Measurements from ENCODE around the gene FYN. TPM values are rescaled to one million over a fixed set of nuclear protein-coding genes. Genes with fewer than 3 reads are reported as not detected.

The FYN gene
- total and polyA plus RNA-seq, 10 of the 15 experiments (the other 5 are each of a cell fraction or from before 2014, with no cell fraction given) = 51.4 to 247 (median 138) TPM

GRCh38 chr6:111845441-111845871 is 27.8 kb downstream of the FYN start (continued):
- TF ChIP-seq REST (IDR thresholded peaks at IDR 0.05; ENCODE audit: low read depth, low read length) (peak; percentile 16; the same call in 1 of the 2 replicates), CUX1 (IDR thresholded peaks at IDR 0.05; ENCODE audit: insufficient replicate concordance, low read depth, low read length) (peak; percentile 63), NR2C2 (IDR thresholded peaks at IDR 0.05; ENCODE audit: borderline replicate concordance, control insufficient read depth, insufficient read length, low read depth) (no peak), CHD1 (IDR thresholded peaks at IDR 0.05; ENCODE audit: low read depth, low read length) (no peak), RELA (IDR thresholded peaks at IDR 0.05; ENCODE audit: borderline replicate concordance, partially characterized antibody) (no peak), SREBF1 (IDR thresholded peaks at IDR 0.05; ENCODE audit: low read length) (no peak), POLR2A (IDR thresholded peaks at IDR 0.05; ENCODE audit: low read depth, low read length) (no peak), HCFC1 (IDR thresholded peaks at IDR 0.05; ENCODE audit: low read length) (no peak), SMARCA5 (IDR thresholded peaks at IDR 0.05) (no peak), ZNF24 (IDR thresholded peaks at IDR 0.05) (0 out of 2 replicates have a peak, but pooled peaks have one; percentile 46), BACH1 (IDR thresholded peaks at IDR 0.05; ENCODE audit: borderline replicate concordance) (no peak), DPF2 (IDR thresholded peaks at IDR 0.05) (peak; percentile 56; the same call in 1 of the 2 replicates), IRF5 (IDR thresholded peaks at IDR 0.05; ENCODE audit: borderline replicate concordance) (no peak), IKZF2 (IDR thresholded peaks at IDR 0.05) (peak; percentile 74 to 83), ZBTB33 (IDR thresholded peaks at IDR 0.05) (no peak), RFX5 (IDR thresholded peaks at IDR 0.05; ENCODE audit: low read depth, low read length) (no peak), NKRF (conservative IDR thresholded peaks at IDR 0.05) (no peak), ZBED1 (IDR thresholded peaks at IDR 0.05; ENCODE audit: borderline replicate concordance) (peak; percentile 54; the same call in 1 of the 2 replicates)
